Pulmonary artery endothelial cell (primary cell): ENCODE measurements around the gene MYL5. TPM values are rescaled to one million over a fixed set of nuclear protein-coding genes. Genes with fewer than 3 reads are reported as not detected.
"Not testable (repeated sequence)": the region's sequence is repeated elsewhere in the genome, so short reads cannot be mapped to it uniquely, and the experiment has no call there.

Experiments
- DNase-seq: peaks from one replicate; pipeline ENCODE4 v3.0.0-alpha.2; 2011; ENCODE audit warnings: low read depth, low spot score
- total RNA-seq: library from RNA; depleted of rRNA; stranded (reverse); fragments of >200 nt; gene quantifications from 2 replicates; pipeline ENCODE4 v1.2.3, GENCODE V29; 2014

Gene MYL5
- total RNA-seq, 1 donor from 2014 or later = 13.5 TPM

- DNase-seq = not testable (repeated sequence)
Observed at GRCh38 chr4:669806-670559, 4.4 kb upstream of the MYL5 start.

- no peak for DNase-seq
Observed at GRCh38 chr4:671769-672168, 2.6 kb upstream of the MYL5 start.

- DNase-seq = no peak
Observed at GRCh38 chr4:673349-674091, 822 bp upstream of the MYL5 start.

- DNase-seq = no peak
Observed at GRCh38 chr4:675036-675882, 917 bp downstream of the MYL5 start.

- DNase-seq = no peak
Observed at GRCh38 chr4:675980-676870, 1.9 kb downstream of the MYL5 start.

- DNase-seq = no peak
Observed at GRCh38 chr4:676871-677235, 2.5 kb downstream of the MYL5 start.

- DNase-seq = no peak
Observed at GRCh38 chr4:677431-678293, 3.3 kb downstream of the MYL5 start.

- DNase-seq = no peak
Observed at GRCh38 chr4:678331-679103, 4.2 kb downstream of the MYL5 start.

GRCh38 chr4:679104-679481 is 4.8 kb downstream of the MYL5 start:
- no peak for DNase-seq

- no peak for DNase-seq
Observed at GRCh38 chr4:679629-680028, 5.3 kb downstream of the MYL5 start.

GRCh38 chr4:680091-680490 is 5.7 kb downstream of the MYL5 start:
- DNase-seq = no peak

- DNase-seq = no peak
Observed at GRCh38 chr4:680551-680927, 6.2 kb downstream of the MYL5 start.

- DNase-seq = no peak
Observed at GRCh38 chr4:680928-681645, 6.7 kb downstream of the MYL5 start.

- no peak for DNase-seq
Observed at GRCh38 chr4:681736-682451, 7.6 kb downstream of the MYL5 start.

GRCh38 chr4:682490-683172 is 8.3 kb downstream of the MYL5 start:
- DNase-seq = no peak

- DNase-seq = no peak
Observed at GRCh38 chr4:683247-683897, 9.0 kb downstream of the MYL5 start.
